HepG2 (cell line): ENCODE data around the gene MYOM1. TPM values are rescaled to one million over a fixed set of nuclear protein-coding genes. Genes with fewer than 3 reads are reported as not detected.

Experiments used
- AKAP8 ChIP-seq: sonication (generic); formaldehyde crosslinking; IDR thresholded peaks from 2 replicates; pipeline ENCODE4 v1.5.1; 2020; ENCODE audit warnings: mild to moderate bottlenecking, missing genetic modification reagents
- ARID5B ChIP-seq: IDR thresholded peaks from 2 replicates; pipeline ENCODE4 v1.4.0; 2020; ENCODE audit warnings: mild to moderate bottlenecking, missing genetic modification reagents
- ATF3 ChIP-seq: sonication (generic); formaldehyde crosslinking; IDR thresholded peaks from 2 replicates; pipeline ENCODE4 v1.4.0; 2020; ENCODE audit warnings: missing genetic modification reagents
- ATF4 ChIP-seq, 2 experiments: fragments of 450-650 bp in 1 of 2; sonication (generic) in 1 of 2; formaldehyde crosslinking; IDR thresholded peaks; 2 replicates each; pipeline versions ENCODE4 v1.5.0 to v1.8.0; 2020 to 2022; ENCODE audit warnings: mild to moderate bottlenecking in 1 of 2, missing genetic modification reagents in 1 of 2
- CENPT ChIP-seq: sonication (generic); formaldehyde crosslinking; IDR thresholded peaks from 2 replicates; pipeline ENCODE4 v1.8.0; 2022; ENCODE audit warnings: low read depth, mild to moderate bottlenecking, moderate library complexity, missing genetic modification reagents
- DRAP1 ChIP-seq: IDR thresholded peaks from 2 replicates; pipeline ENCODE4 v1.6.1; 2016; ENCODE audit warnings: missing genetic modification reagents, missing compliant biosample characterization
- GATAD2A ChIP-seq: IDR thresholded peaks from 2 replicates; pipeline ENCODE4 v1.6.1; 2016
- IRF1 ChIP-seq: sonication (generic); formaldehyde crosslinking; IDR thresholded peaks from 2 replicates; pipeline ENCODE4 v1.4.0; 2020; ENCODE audit warnings: low read depth, mild to moderate bottlenecking, missing genetic modification reagents
- MAFK ChIP-seq, 2 experiments: IDR thresholded peaks in 1 of 2; conservative IDR thresholded peaks in 1 of 2; 2 replicates each; pipeline ENCODE4 v1.6.1; 2011; ENCODE audit warnings: improper control_type of control experiment in 2 of 2, low read length in 2 of 2
- MIER2 ChIP-seq: IDR thresholded peaks from 2 replicates; pipeline ENCODE4 v1.6.1; 2016; ENCODE audit warnings: missing biosample characterization, missing genetic modification reagents
- MIER3 ChIP-seq: IDR thresholded peaks from 2 replicates; pipeline ENCODE4 v1.6.1; 2016; ENCODE audit warnings: missing compliant biosample characterization, borderline replicate concordance
- RARA ChIP-seq: IDR thresholded peaks from 2 replicates; pipeline ENCODE4 v1.6.1; 2016; ENCODE audit warnings: missing genetic modification reagents, missing compliant biosample characterization
- RXRB ChIP-seq: IDR thresholded peaks from 2 replicates; pipeline ENCODE4 v1.6.1; 2016; ENCODE audit warnings: borderline replicate concordance, missing genetic modification reagents, missing compliant biosample characterization
- SP2 ChIP-seq: sonication (generic); formaldehyde crosslinking; IDR thresholded peaks from 2 replicates; pipeline ENCODE4 v1.5.1; 2020; ENCODE audit warnings: mild to moderate bottlenecking, missing genetic modification reagents
- TFDP2 ChIP-seq: sonication (generic); formaldehyde crosslinking; IDR thresholded peaks from 2 replicates; pipeline ENCODE4 v1.4.0; 2020; ENCODE audit warnings: missing genetic modification reagents
- TRAFD1 ChIP-seq: sonication (generic); formaldehyde crosslinking; IDR thresholded peaks from 2 replicates; pipeline ENCODE4 v1.5.1; 2020; ENCODE audit warnings: missing genetic modification reagents, mild to moderate bottlenecking, borderline replicate concordance
- ZNF224 ChIP-seq: sonication (generic); formaldehyde crosslinking; IDR thresholded peaks from 2 replicates; pipeline ENCODE4 v1.5.0; 2020; ENCODE audit warnings: mild to moderate bottlenecking, missing genetic modification reagents
- ZNF331 ChIP-seq: sonication (generic); formaldehyde crosslinking; IDR thresholded peaks from 2 replicates; pipeline ENCODE4 v1.4.0; 2020; ENCODE audit warnings: missing genetic modification reagents
- ZNF644 ChIP-seq: IDR thresholded peaks from 2 replicates; pipeline ENCODE4 v1.6.1; 2016; ENCODE audit warnings: low read depth
- ZNF780A ChIP-seq: sonication (generic); formaldehyde crosslinking; IDR thresholded peaks from 2 replicates; pipeline ENCODE4 v1.8.0; 2022; ENCODE audit warnings: mild to moderate bottlenecking, missing genetic modification reagents, moderate library complexity
- ZSCAN12 ChIP-seq: sonication (generic); formaldehyde crosslinking; IDR thresholded peaks from 2 replicates; pipeline ENCODE4 v1.9.0; 2021; ENCODE audit warnings: mild to moderate bottlenecking, missing genetic modification reagents
- polyA plus RNA-seq, 8 experiments: library from polyadenylated mRNA; depleted of rRNA in 3 of 8; stranded (reverse) in 7 of 8; unstranded in 1 of 8; fragments of >200 nt; fragmentation: Illumina TruSeq in 4 of 8; extraction: Trizol in 4 of 8; gene quantifications; 2 replicates each; pipeline versions ENCODE4 v1.2.1 to v1.2.3, GENCODE V29; 2011 to 2016; ENCODE audit warnings: low read depth in 4 of 8, missing spikeins in 1 of 8, mixed read lengths in 1 of 8; ENCODE audit not compliant: insufficient read depth in 1 of 8
- total RNA-seq, 5 experiments: library from RNA; depleted of rRNA; stranded (reverse); fragments of >200 nt; fragmentation: Illumina TruSeq; extraction: Trizol; gene quantifications; 2 replicates each; pipeline ENCODE4 v1.2.3, GENCODE V29; 2016; ENCODE audit warnings: low read depth in 1 of 5

Gene MYOM1
- total and polyA plus RNA-seq, 2 of the 13 experiments (the other 11 are each of a cell fraction or from before 2014, with no cell fraction given), result 0.46 to 0.98 TPM

GRCh38 chr18:3211236-3211992 lies 8.4 kb downstream of the MYOM1 start (continued):
- TF ChIP-seq ARID5B (CRISPR knock-in tag), result peak; percentile 73
- TF ChIP-seq AKAP8, result no peak
- TF ChIP-seq ATF3 (CRISPR knock-in tag), result no peak
- TF ChIP-seq ZNF331 (CRISPR knock-in tag), result 0 out of 2 replicates have a peak, but pooled peaks have one; percentile 22
- no peak for TF ChIP-seq ZSCAN12 (CRISPR knock-in tag)
- TF ChIP-seq TFDP2 (CRISPR knock-in tag), result no peak
- peak; percentile 54 for TF ChIP-seq GATAD2A (CRISPR knock-in tag)
- no peak for TF ChIP-seq ATF4 (CRISPR knock-in tag; IDR thresholded peaks at IDR 0.05)
- TF ChIP-seq ZNF780A, result no peak
- no peak for TF ChIP-seq CENPT
- TF ChIP-seq DRAP1 (CRISPR knock-in tag), result 0 out of 2 replicates have a peak, but pooled peaks have one; percentile 18
- peak; percentile 77 for TF ChIP-seq RARA
- TF ChIP-seq RXRB, result peak; percentile 45; the same call in 1 of the 2 replicates
- 0 out of 2 replicates have a peak, but pooled peaks have one; percentile 21 for TF ChIP-seq ZNF644
- no peak for TF ChIP-seq MAFK (conservative IDR thresholded peaks at IDR 0.05 in 1 of 2, IDR thresholded peaks at IDR 0.05 in 1 of 2; ENCODE audit: low read length in 2 of 2)
- TF ChIP-seq TRAFD1, result no peak
- TF ChIP-seq MIER3 (CRISPR knock-in tag), result no peak
- TF ChIP-seq SP2 (CRISPR knock-in tag), result no peak
- TF ChIP-seq IRF1, result no peak
- TF ChIP-seq ZNF224 (CRISPR knock-in tag), result no peak
- TF ChIP-seq MIER2 (CRISPR knock-in tag), result no peak
